HG02840 (cell line): ENCODE data around the gene CRMP1.

ENCODE experiments used
- ATAC-seq: cut with Tn5 transposase; IDR thresholded peaks from one replicate; pipeline ENCODE4 v1.9.1; 2021; ENCODE audit warnings: mild to moderate bottlenecking, moderate library complexity, moderate number of reproducible peaks; ENCODE audit not compliant: unreplicated experiment, low FRiP score

Gene CRMP1

GRCh38 chr4:5893004-5893580, at the start of gene CRMP1:
TSS of gene CRMP1 (minus strand) at chr4:5893086. CDS start at chr4:5892969, 117 bp downstream.
- ATAC-seq = no peak

GRCh38 chr4:5941601-5942000, 48.7 kb upstream of the CRMP1 start:
- no peak for ATAC-seq

- no peak for ATAC-seq
These were observed 47.8 kb upstream of the CRMP1 start for GRCh38 chr4:5940470-5941203.

GRCh38 chr4:5933996-5934831, 41.3 kb upstream of the CRMP1 start:
- ATAC-seq = no peak

- ATAC-seq = no peak
These were observed 40.2 kb upstream of the CRMP1 start for GRCh38 chr4:5933116-5933515.

- no peak for ATAC-seq
These were observed 39.2 kb upstream of the CRMP1 start for GRCh38 chr4:5932035-5932568.

- ATAC-seq = no peak
These were observed 38.6 kb upstream of the CRMP1 start for GRCh38 chr4:5931526-5931925.

- ATAC-seq = no peak
These were observed 38.0 kb upstream of the CRMP1 start for GRCh38 chr4:5930876-5931275.

- no peak for ATAC-seq
These were observed 37.6 kb upstream of the CRMP1 start for GRCh38 chr4:5930456-5930855.

GRCh38 chr4:5928844-5929420, 36.0 kb upstream of the CRMP1 start:
- no peak for ATAC-seq

GRCh38 chr4:5928274-5928673, 35.4 kb upstream of the CRMP1 start:
- ATAC-seq = no peak

GRCh38 chr4:5927747-5928146, 34.9 kb upstream of the CRMP1 start:
- ATAC-seq = no peak

- no peak for ATAC-seq
These were observed 34.2 kb upstream of the CRMP1 start for GRCh38 chr4:5927116-5927515.

GRCh38 chr4:5926598-5926997, 33.7 kb upstream of the CRMP1 start:
- ATAC-seq = no peak

- ATAC-seq = no peak
These were observed 32.7 kb upstream of the CRMP1 start for GRCh38 chr4:5925419-5926200.

- ATAC-seq = no peak
These were observed 31.7 kb upstream of the CRMP1 start for GRCh38 chr4:5924461-5925125.

GRCh38 chr4:5923376-5923775, 30.5 kb upstream of the CRMP1 start:
- no peak for ATAC-seq

GRCh38 chr4:5922556-5922955, 29.7 kb upstream of the CRMP1 start:
- ATAC-seq = no peak

- no peak for ATAC-seq
These were observed 29.1 kb upstream of the CRMP1 start for GRCh38 chr4:5921981-5922380.
